Trophoblast cell (in vitro differentiated cells and primary cell): ENCODE data around the gene CNGA2.

Experiments used
- DNase-seq, 2 donors: peaks; one replicate each; pipeline ENCODE4 v3.0.0-alpha.2; 2016
- H2AFZ ChIP-seq: 2 replicates; pipeline ENCODE4 v1.6.1; 2013; ENCODE audit warnings: low read length, moderate library complexity, mild to moderate bottlenecking; ENCODE audit not compliant: insufficient read depth, poor library complexity
- H2AK5ac ChIP-seq: 2 replicates; pipeline ENCODE4 v1.6.1; 2013; ENCODE audit warnings: mild to moderate bottlenecking, low read length
- H2BK120ac ChIP-seq: 2 replicates; pipeline ENCODE4 v1.6.1; 2013; ENCODE audit warnings: low read length, mild to moderate bottlenecking, moderate library complexity; ENCODE audit not compliant: insufficient read depth, poor library complexity
- H2BK12ac ChIP-seq: 2 replicates; pipeline ENCODE4 v1.6.1; 2013; ENCODE audit warnings: mild to moderate bottlenecking, low read length, moderate library complexity
- H2BK5ac ChIP-seq: 2 replicates; pipeline ENCODE4 v1.6.1; 2013; ENCODE audit warnings: low read length, low read depth, moderate library complexity, mild to moderate bottlenecking; ENCODE audit not compliant: poor library complexity
- H3K14ac ChIP-seq: 2 replicates; pipeline ENCODE4 v1.6.1; 2013; ENCODE audit warnings: mild to moderate bottlenecking, low read length
- H3K18ac ChIP-seq: 2 replicates; pipeline ENCODE4 v1.6.1; 2013; ENCODE audit warnings: mild to moderate bottlenecking, low read length
- H3K23ac ChIP-seq: 2 replicates; pipeline ENCODE4 v1.6.1; 2013; ENCODE audit warnings: low read length
- H3K27ac ChIP-seq: 2 replicates; pipeline ENCODE4 v1.5.1; 2013; ENCODE audit warnings: low read depth, mild to moderate bottlenecking, inconsistent platforms, low read length, moderate library complexity
- H3K27me3 ChIP-seq: 2 replicates; pipeline ENCODE4 v1.6.1; 2013; ENCODE audit warnings: inconsistent platforms, mild to moderate bottlenecking, low read length, moderate library complexity; ENCODE audit not compliant: insufficient read depth
- H3K36me3 ChIP-seq, 2 experiments: 1 replicate in 1 of 2; 2 replicates in 1 of 2; pipeline ENCODE4 v1.6.1; 2013; ENCODE audit warnings: low read length in 2 of 2, mild to moderate bottlenecking in 2 of 2, moderate library complexity in 1 of 2; ENCODE audit not compliant: insufficient read depth in 2 of 2, control insufficient read depth in 1 of 2
- H3K4ac ChIP-seq: 2 replicates; pipeline ENCODE4 v1.6.1; 2013; ENCODE audit warnings: low read depth, mild to moderate bottlenecking, low read length, moderate library complexity
- H3K4me1 ChIP-seq, 2 experiments: 1 replicate in 1 of 2; 2 replicates in 1 of 2; pipeline ENCODE4 v1.6.1; 2013; ENCODE audit warnings: low read length in 2 of 2, mild to moderate bottlenecking in 2 of 2, moderate library complexity in 1 of 2; ENCODE audit not compliant: insufficient read depth in 2 of 2, control insufficient read depth in 1 of 2
- H3K4me2 ChIP-seq: 2 replicates; pipeline ENCODE4 v1.6.1; 2013; ENCODE audit warnings: inconsistent platforms, mild to moderate bottlenecking, low read length, moderate library complexity
- H3K4me3 ChIP-seq: 2 replicates; pipeline ENCODE4 v1.5.1; 2013; ENCODE audit warnings: mild to moderate bottlenecking, low read depth, low read length, inconsistent platforms
- H3K79me1 ChIP-seq: one replicate; pipeline ENCODE4 v1.6.1; 2013; ENCODE audit warnings: low read length
- H3K79me2 ChIP-seq: 2 replicates; pipeline ENCODE4 v1.6.1; 2013; ENCODE audit warnings: low read length, mild to moderate bottlenecking; ENCODE audit not compliant: control insufficient read depth, insufficient read depth, poor library complexity
- H3K9ac ChIP-seq: 2 replicates; pipeline ENCODE4 v1.6.1; 2013; ENCODE audit warnings: mild to moderate bottlenecking, low read length
- H3K9me3 ChIP-seq: 2 replicates; pipeline ENCODE4 v1.6.1; 2013; ENCODE audit warnings: low read depth, mild to moderate bottlenecking, control low read depth, inconsistent platforms, low read length; ENCODE audit not compliant: insufficient read depth
- H4K12ac ChIP-seq: 2 replicates; pipeline ENCODE4 v1.6.1; 2013; ENCODE audit warnings: low read depth, mild to moderate bottlenecking, low read length, moderate library complexity
- H4K8ac ChIP-seq: 2 replicates; pipeline ENCODE4 v1.6.1; 2013; ENCODE audit warnings: low read depth, mild to moderate bottlenecking, low read length, moderate library complexity
- H4K91ac ChIP-seq: one replicate; pipeline ENCODE4 v1.6.1; 2013; ENCODE audit warnings: low read depth, mild to moderate bottlenecking, low read length, moderate library complexity
- WGBS: extraction: QIAGEN DNeasy Blood & Tissue Kit; methylation state at CpG from one replicate; pipeline ENCODE4 v1.1.7; 2013; ENCODE audit warnings: missing lambda C conversion rate; ENCODE audit not compliant: insufficient read length, insufficient coverage; ENCODE audit errors: extremely low coverage; 5-methylcytosine and 5-hydroxymethylcytosine counted together

The CNGA2 gene

DNA sequence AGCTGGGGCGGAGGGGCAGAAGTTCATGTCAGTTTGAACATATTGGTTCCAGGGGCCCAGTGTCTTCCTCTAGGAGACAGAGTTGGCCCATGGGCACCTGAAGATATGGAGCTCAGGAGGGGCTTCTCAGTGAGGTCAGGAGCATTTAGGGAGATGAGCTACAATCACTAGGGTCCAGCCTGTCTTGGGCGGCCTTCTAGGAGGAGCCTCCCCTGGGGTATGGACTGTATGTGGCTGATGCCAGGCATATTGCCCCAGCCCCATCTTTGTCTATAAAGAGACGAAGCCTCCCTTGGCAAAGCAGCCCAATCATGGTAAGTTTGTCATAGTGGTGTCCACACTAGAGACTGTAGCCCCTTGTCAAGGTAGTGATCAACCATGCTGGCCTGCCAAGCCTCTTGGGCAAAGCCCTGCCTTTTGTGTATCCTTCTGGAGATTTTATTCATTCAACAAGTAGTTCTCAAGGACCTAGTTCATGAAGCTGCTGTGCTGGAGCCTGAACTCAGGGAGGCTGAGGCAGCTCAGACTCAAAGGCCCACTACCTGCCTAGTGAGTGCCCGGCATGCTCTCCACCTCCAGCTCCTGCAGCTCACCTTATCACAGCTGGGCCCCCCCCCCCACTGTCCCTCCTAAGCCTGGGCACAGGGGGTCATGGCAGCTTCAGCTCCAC is 5.4 kb upstream of the CNGA2 start:
- Histone ChIP-seq H4K8ac (no peak overlapping the region), H3K4ac (no peak overlapping the region), H3K27ac (no peak overlapping the region), H2BK12ac (no peak overlapping the region), H3K27me3 (no peaks in the 10 kb centered on the region), H3K36me3 (no peaks in the 10 kb centered on the region), H3K9ac (no peak overlapping the region), H2AFZ (no peak overlapping the region), H3K14ac (no peak overlapping the region), H3K23ac (no peak overlapping the region), H3K79me2 (no peaks in the 10 kb centered on the region), H3K79me1 (no peaks in the 10 kb centered on the region), H3K4me1 (no peaks in the 10 kb centered on the region), H4K91ac (no peak overlapping the region), H3K9me3 (no peaks in the 10 kb centered on the region), H4K12ac (no peak overlapping the region), H2BK5ac (no peak overlapping the region), H2AK5ac (no peak overlapping the region), H3K4me3 (no peak overlapping the region), H3K4me2 (no peak overlapping the region), H3K18ac (no peak overlapping the region), H2BK120ac (no peak overlapping the region)
- no CpG with 5 or more reads among the region's 4 CpGs for WGBS
- no peak for DNase-seq

DNA sequence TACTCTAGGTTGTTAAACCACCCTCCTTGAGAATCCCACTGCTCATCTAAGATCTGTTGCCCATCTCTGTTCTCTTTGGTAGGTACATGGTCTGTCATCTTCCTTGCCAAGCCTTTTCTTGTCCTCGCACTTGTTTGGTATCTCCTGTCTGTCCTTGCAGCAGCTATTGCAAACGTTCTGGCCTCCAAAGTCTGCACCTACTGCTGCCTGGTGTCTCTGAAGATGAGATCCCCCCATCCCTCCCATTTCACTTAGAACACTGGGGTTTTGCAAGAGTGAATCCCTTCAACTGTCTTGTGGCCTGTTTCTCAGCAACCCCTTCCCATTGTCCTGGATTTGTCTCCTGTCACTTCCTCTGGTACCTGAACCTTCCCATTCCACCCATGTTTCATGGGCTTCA is 673 bp downstream of the CNGA2 start:
- no peak overlapping the region for H2BK12ac ChIP-seq
- H3K27ac ChIP-seq = no peak overlapping the region
- H3K36me3 ChIP-seq = no peaks in the 10 kb centered on the region
- H3K4me3 ChIP-seq = no peak overlapping the region
- no CpG with 5 or more reads among the region's 2 CpGs for WGBS
- no peaks in the 10 kb centered on the region for H3K79me1 ChIP-seq
- H3K14ac ChIP-seq = no peak overlapping the region
- H3K4me2 ChIP-seq = no peak overlapping the region
- no peak overlapping the region for H4K12ac ChIP-seq
- H3K9me3 ChIP-seq = no peaks in the 10 kb centered on the region
- no peak overlapping the region for H3K4ac ChIP-seq
- no peaks in the 10 kb centered on the region for H3K4me1 ChIP-seq
- H3K18ac ChIP-seq = no peak overlapping the region
- no peaks in the 10 kb centered on the region for H3K27me3 ChIP-seq
- no peak overlapping the region for H2BK5ac ChIP-seq
- no peak overlapping the region for H2AK5ac ChIP-seq
- no peak overlapping the region for H2BK120ac ChIP-seq
- H2AFZ ChIP-seq = no peak overlapping the region
- DNase-seq = no peak
- H3K23ac ChIP-seq = no peak overlapping the region
- H4K91ac ChIP-seq = no peak overlapping the region
- H3K9ac ChIP-seq = no peak overlapping the region
- H4K8ac ChIP-seq = no peak overlapping the region
- no peaks in the 10 kb centered on the region for H3K79me2 ChIP-seq

DNA sequence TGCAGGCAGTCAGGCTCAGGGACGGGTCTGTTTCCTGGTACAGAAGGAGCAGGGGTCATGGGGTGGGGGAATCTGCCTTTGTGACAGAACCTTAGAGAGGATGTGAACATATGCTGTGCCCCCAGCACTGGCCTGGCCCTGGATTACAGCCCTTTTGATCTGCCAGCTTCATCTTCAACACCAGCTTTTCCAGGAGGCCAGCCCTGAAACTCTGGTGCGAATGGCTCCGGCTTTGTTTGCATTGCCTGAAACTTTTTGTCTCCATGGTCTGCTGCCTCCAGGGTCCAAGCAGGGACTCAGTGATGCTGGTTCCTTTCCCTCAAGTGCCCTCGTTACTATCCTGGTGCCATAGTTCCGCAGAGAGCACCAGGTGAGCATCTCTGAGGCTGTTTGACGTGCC is 2.1 kb downstream of the CNGA2 start:
- H3K23ac ChIP-seq = no peak overlapping the region
- no peaks in the 10 kb centered on the region for H3K27me3 ChIP-seq
- H3K4ac ChIP-seq = no peak overlapping the region
- H2AK5ac ChIP-seq = no peak overlapping the region
- no peaks in the 10 kb centered on the region for H3K36me3 ChIP-seq
- DNase-seq = no peak
- no peak overlapping the region for H3K4me2 ChIP-seq
- H3K79me1 ChIP-seq = no peaks in the 10 kb centered on the region
- H3K9me3 ChIP-seq = peaks cover 2% of the 10 kb centered on the region
- no peak overlapping the region for H2BK120ac ChIP-seq
- H3K79me2 ChIP-seq = no peaks in the 10 kb centered on the region
- no peaks in the 10 kb centered on the region for H3K4me1 ChIP-seq
- H2BK12ac ChIP-seq = no peak overlapping the region
- no peak overlapping the region for H4K12ac ChIP-seq
- H4K91ac ChIP-seq = no peak overlapping the region
- H3K9ac ChIP-seq = no peak overlapping the region
- no peak overlapping the region for H3K14ac ChIP-seq
- no peak overlapping the region for H3K4me3 ChIP-seq
- no peak overlapping the region for H3K18ac ChIP-seq
- no CpG with 5 or more reads among the region's 6 CpGs for WGBS
- H3K27ac ChIP-seq = no peak overlapping the region
- no peak overlapping the region for H4K8ac ChIP-seq
- no peak overlapping the region for H2AFZ ChIP-seq
- H2BK5ac ChIP-seq = no peak overlapping the region

DNA sequence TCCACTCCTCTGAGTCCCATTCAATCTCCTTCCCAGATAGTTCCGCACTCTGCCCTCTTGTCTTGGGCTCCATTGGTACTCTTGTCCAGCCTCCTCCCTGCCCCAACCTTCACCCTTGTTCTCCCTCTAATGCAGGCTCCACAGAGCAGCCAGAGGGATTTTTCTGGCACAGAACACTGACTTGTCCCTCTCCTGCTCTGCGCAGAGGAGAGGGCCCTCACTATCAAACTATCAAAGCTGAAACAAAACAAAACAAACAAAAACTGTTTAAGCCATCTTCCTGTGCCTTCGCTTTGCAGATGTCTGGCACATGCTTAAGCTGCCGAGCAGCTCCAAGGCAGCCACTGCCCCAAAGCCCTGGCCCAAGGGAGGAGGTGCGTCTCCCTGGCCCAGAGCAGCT is 2.9 kb downstream of the CNGA2 start:
- Histone ChIP-seq H3K23ac (no peak overlapping the region), H2AK5ac (no peak overlapping the region), H3K14ac (no peak overlapping the region), H2AFZ (no peak overlapping the region), H3K4me3 (no peak overlapping the region), H3K79me2 (no peaks in the 10 kb centered on the region), H3K9me3 (peaks cover 2% of the 10 kb centered on the region), H2BK5ac (no peak overlapping the region), H3K79me1 (no peaks in the 10 kb centered on the region), H4K12ac (no peak overlapping the region), H3K27me3 (no peaks in the 10 kb centered on the region), H3K18ac (no peak overlapping the region), H2BK12ac (no peak overlapping the region), H2BK120ac (no peak overlapping the region), H4K91ac (no peak overlapping the region), H3K36me3 (no peaks in the 10 kb centered on the region), H3K27ac (no peak overlapping the region), H3K4me1 (no peaks in the 10 kb centered on the region), H3K4ac (no peak overlapping the region), H3K4me2 (no peak overlapping the region), H4K8ac (no peak overlapping the region), H3K9ac (no peak overlapping the region)
- no CpG with 5 or more reads among the region's 5 CpGs for WGBS
- no peak for DNase-seq
